HL-60/S4 (cell line): Measurements from ENCODE around the gene TASP1.

ENCODE experiments used
- in situ Hi-C: fragments of 300-500 bp; cut with MboI; formaldehyde crosslinking; loops from 2 replicates; pipeline ENCODE4 v1.14.3; 2022; ENCODE audit warnings: low sequenced_read_pairs

Gene TASP1

GRCh38 chr20:13580707-13581106, 58.0 kb downstream of the TASP1 start:
- in situ Hi-C loops: no loop called here

- in situ Hi-C loops: no loop called here
Measured at GRCh38 chr20:13574071-13574470, 64.7 kb downstream of the TASP1 start.

GRCh38 chr20:13571662-13572061, 67.1 kb downstream of the TASP1 start:
- in situ Hi-C loops: no loop called here

GRCh38 chr20:13567663-13568062, 71.1 kb downstream of the TASP1 start:
- in situ Hi-C loops: no loop called here

GRCh38 chr20:13563854-13564253, 74.9 kb downstream of the TASP1 start:
- in situ Hi-C loops: no loop called here

GRCh38 chr20:13554706-13555105, 84.0 kb downstream of the TASP1 start:
- in situ Hi-C loops: no loop called here

- in situ Hi-C loops: no loop called here
Measured at GRCh38 chr20:13554076-13554475, 84.7 kb downstream of the TASP1 start.

- in situ Hi-C loops: no loop called here
Measured at GRCh38 chr20:13552061-13552460, 86.7 kb downstream of the TASP1 start.

GRCh38 chr20:13549451-13549850, 89.3 kb downstream of the TASP1 start:
- in situ Hi-C loops: no loop called here

- in situ Hi-C loops: no loop called here
Measured at GRCh38 chr20:13546497-13547131, 92.1 kb downstream of the TASP1 start.

GRCh38 chr20:13545790-13546189, 92.9 kb downstream of the TASP1 start:
- in situ Hi-C loops: no loop called here

GRCh38 chr20:13543783-13544182, 94.9 kb downstream of the TASP1 start:
- in situ Hi-C loops: no loop called here

- in situ Hi-C loops: no loop called here
Measured at GRCh38 chr20:13535627-13536026, 103.1 kb downstream of the TASP1 start.

- in situ Hi-C loops: no loop called here
Measured at GRCh38 chr20:13533946-13534345, 104.8 kb downstream of the TASP1 start.

- in situ Hi-C loops: no loop called here
Measured at GRCh38 chr20:13530146-13530545, 108.6 kb downstream of the TASP1 start.

- in situ Hi-C loops: no loop called here
Measured at GRCh38 chr20:13526551-13526950, 112.2 kb downstream of the TASP1 start.

- in situ Hi-C loops: no loop called here
Measured at GRCh38 chr20:13525225-13525940, 113.3 kb downstream of the TASP1 start.

GRCh38 chr20:13524339-13524738, 114.4 kb downstream of the TASP1 start:
- in situ Hi-C loops: no loop called here

- in situ Hi-C loops: no loop called here
Measured at GRCh38 chr20:13517831-13518230, 120.9 kb downstream of the TASP1 start.

- in situ Hi-C loops: no loop called here
Measured at GRCh38 chr20:13515796-13516558, 122.8 kb downstream of the TASP1 start.

GRCh38 chr20:13515291-13515690, 123.4 kb downstream of the TASP1 start:
- in situ Hi-C loops: no loop called here
